ENCODE results near the gene ATF6B.
A peak's percentile ranks its signal among the peaks of the same experiment; 100 is the strongest.

The ATF6B gene

GRCh38 chr6:32127717-32128592 lies at the start of gene ATF6B:
TSS of gene ATF6B (minus strand) at chr6:32128246. CDS start at chr6:32128207, 39 bp downstream.
- peak; percentile 100 for DNase-seq (ENCODE audit: low spot score)

- no peak for DNase-seq (ENCODE audit: low spot score)
These were observed 49.2 kb upstream of the ATF6B start for GRCh38 chr6:32177183-32177787.

GRCh38 chr6:32176476-32177182 lies 48.6 kb upstream of the ATF6B start:
- DNase-seq (ENCODE audit: low spot score) = peak; percentile 63

GRCh38 chr6:32175711-32176475 lies 47.8 kb upstream of the ATF6B start, which contains the start of gene AGPAT1:
TSS of gene AGPAT1 (minus strand) at chr6:32176084. CDS start at chr6:32171496, 4,588 bp downstream.
- DNase-seq (ENCODE audit: low spot score) = peak; percentile 99

GRCh38 chr6:32175322-32175710 lies 47.3 kb upstream of the ATF6B start:
- no peak for DNase-seq (ENCODE audit: low spot score)

- no peak for DNase-seq (ENCODE audit: low spot score)
These were observed 46.4 kb upstream of the ATF6B start for GRCh38 chr6:32174416-32174815.

GRCh38 chr6:32173051-32173727 lies 45.1 kb upstream of the ATF6B start:
- DNase-seq (ENCODE audit: low spot score) = no peak

- DNase-seq (ENCODE audit: low spot score) = no peak
These were observed 43.2 kb upstream of the ATF6B start for GRCh38 chr6:32171234-32171633.

GRCh38 chr6:32170294-32170693 lies 42.2 kb upstream of the ATF6B start:
- no peak for DNase-seq (ENCODE audit: low spot score)

GRCh38 chr6:32168807-32169591 lies 41.0 kb upstream of the ATF6B start:
- DNase-seq (ENCODE audit: low spot score) = no peak

GRCh38 chr6:32168350-32168749 lies 40.3 kb upstream of the ATF6B start:
- DNase-seq (ENCODE audit: low spot score) = no peak

GRCh38 chr6:32167761-32168262 lies 39.8 kb upstream of the ATF6B start:
- no peak for DNase-seq (ENCODE audit: low spot score)

GRCh38 chr6:32167154-32167760 lies 39.2 kb upstream of the ATF6B start:
- no peak for DNase-seq (ENCODE audit: low spot score)

- no peak for DNase-seq (ENCODE audit: low spot score)
These were observed 38.5 kb upstream of the ATF6B start for GRCh38 chr6:32166411-32167061.

GRCh38 chr6:32164295-32164694 lies 36.2 kb upstream of the ATF6B start, which contains the start of gene EGFL8:
TSS of gene EGFL8 (plus strand) at chr6:32164595. CDS start at chr6:32166166, 1,571 bp downstream.
- no peak for DNase-seq (ENCODE audit: low spot score)

- DNase-seq (ENCODE audit: low spot score) = peak; percentile 64
These were observed 35.7 kb upstream of the ATF6B start for GRCh38 chr6:32163559-32164258.

- no peak for DNase-seq (ENCODE audit: low spot score)
These were observed 30.0 kb upstream of the ATF6B start for GRCh38 chr6:32158052-32158451.

GRCh38 chr6:32156891-32157290 lies 28.8 kb upstream of the ATF6B start:
- DNase-seq (ENCODE audit: low spot score) = no peak
